Measurements from ENCODE around the gene AREG. TPM values are rescaled to one million over a fixed set of nuclear protein-coding genes. Genes with fewer than 3 reads are reported as not detected.
"Not testable (repeated sequence)": the region's sequence is repeated elsewhere in the genome, so short reads cannot be mapped to it uniquely, and the experiment has no call there.

AREG gene
- total RNA-seq: under 1 TPM; 0.38 to 0.95 TPM

GRCh38 chr4:74444891-74445642, at the start of gene AREG:
TSS of gene AREG (plus strand) at chr4:74445136. CDS start at chr4:74445346, 210 bp downstream.
- peak within 1 kb of the TSS; percentile 81 to 87 for H3K27ac Mint-ChIP-seq
- peak; percentile 95 for ATAC-seq
- H3K4me1 Mint-ChIP-seq (ENCODE audit: low read depth in 2 of 2): peaks cover 4 to 13% of the 10 kb centered on the region in 2 donors
- no peaks in the 10 kb centered on the region for H3K27me3 Mint-ChIP-seq
- H3K36me3 Mint-ChIP-seq: no peaks in the 10 kb centered on the region
- peak; percentile 87 for DNase-seq (ENCODE audit: low spot score)
- H3K4me3 Mint-ChIP-seq: peak within 1 kb of the TSS; percentile 98
- no peaks in the 10 kb centered on the region for H3K9me3 Mint-ChIP-seq

- Mint-ChIP-seq H3K36me3 (no peaks in the 10 kb centered on the region), H3K9me3 (no peaks in the 10 kb centered on the region), H3K27me3 (no peaks in the 10 kb centered on the region), H3K4me1 (ENCODE audit: low read depth in 2 of 2) (peaks cover 7 to 16% of the 10 kb centered on the region in 2 donors), H3K27ac (no peak overlapping the region), H3K4me3 (no peak overlapping the region)
- DNase-seq (ENCODE audit: low spot score): no peak
- ATAC-seq: no peak
Observed at GRCh38 chr4:74395633-74396032, 49.3 kb upstream of the AREG start.

- H3K4me3 Mint-ChIP-seq: peak overlapping the region; percentile 100
- peak overlapping the region; percentile 95 to 97 for H3K27ac Mint-ChIP-seq
- H3K4me1 Mint-ChIP-seq (ENCODE audit: low read depth in 2 of 2): peaks cover 7 to 16% of the 10 kb centered on the region in 2 donors
- H3K36me3 Mint-ChIP-seq: no peaks in the 10 kb centered on the region
- DNase-seq (ENCODE audit: low spot score) (no peak), ATAC-seq (peak; percentile 60 to 79)
- H3K27me3 Mint-ChIP-seq: no peaks in the 10 kb centered on the region
- no peaks in the 10 kb centered on the region for H3K9me3 Mint-ChIP-seq
Observed at GRCh38 chr4:74397748-74398426, 47.0 kb upstream of the AREG start.

GRCh38 chr4:74398894-74399589, 45.9 kb upstream of the AREG start:
- H3K27me3 Mint-ChIP-seq; ATAC-seq; H3K9me3 Mint-ChIP-seq; DNase-seq (ENCODE audit: low spot score); H3K36me3 Mint-ChIP-seq: not testable (repeated sequence)
- Mint-ChIP-seq H3K4me1 (ENCODE audit: low read depth in 2 of 2) (peaks cover 7 to 16% of the 10 kb centered on the region in 2 donors), H3K4me3 (peak overlapping the region; percentile 100), H3K27ac (peak overlapping the region; percentile 95 to 97)

- peaks cover 7 to 12% of the 10 kb centered on the region in 2 donors for H3K4me1 Mint-ChIP-seq (ENCODE audit: low read depth in 2 of 2)
- H3K27ac Mint-ChIP-seq: peak overlapping the region in 1 of 2 donors; percentile 30
- H3K36me3 Mint-ChIP-seq: no peaks in the 10 kb centered on the region
- peaks cover 0 to 7% of the 10 kb centered on the region in 2 donors for H3K27me3 Mint-ChIP-seq
- no peak for ATAC-seq
- H3K4me3 Mint-ChIP-seq: no peak overlapping the region
- H3K9me3 Mint-ChIP-seq: no peaks in the 10 kb centered on the region
- no peak for DNase-seq (ENCODE audit: low spot score)
Observed at GRCh38 chr4:74400395-74400794, 44.5 kb upstream of the AREG start.

GRCh38 chr4:74402692-74403456, 42.1 kb upstream of the AREG start:
- H3K27me3 Mint-ChIP-seq: peaks cover 0 to 7% of the 10 kb centered on the region in 2 donors
- no peaks in the 10 kb centered on the region for H3K36me3 Mint-ChIP-seq
- ATAC-seq (no peak), DNase-seq (ENCODE audit: low spot score) (no peak)
- H3K4me3 Mint-ChIP-seq: no peak overlapping the region
- peaks cover 7 to 8% of the 10 kb centered on the region in 2 donors for H3K4me1 Mint-ChIP-seq (ENCODE audit: low read depth in 2 of 2)
- no peaks in the 10 kb centered on the region for H3K9me3 Mint-ChIP-seq
- no peak overlapping the region for H3K27ac Mint-ChIP-seq

- Mint-ChIP-seq H3K9me3 (no peaks in the 10 kb centered on the region), H3K27me3 (peaks cover 0 to 7% of the 10 kb centered on the region in 2 donors), H3K4me1 (ENCODE audit: low read depth in 2 of 2) (no peaks in the 10 kb centered on the region), H3K36me3 (no peaks in the 10 kb centered on the region), H3K27ac (no peak overlapping the region), H3K4me3 (no peak overlapping the region)
- ATAC-seq (no peak), DNase-seq (ENCODE audit: low spot score) (no peak)
Observed at GRCh38 chr4:74407891-74408290, 37.0 kb upstream of the AREG start.

- Mint-ChIP-seq H3K27ac (no peak overlapping the region), H3K27me3 (peaks cover 0 to 3% of the 10 kb centered on the region in 2 donors), H3K9me3 (no peaks in the 10 kb centered on the region), H3K4me1 (ENCODE audit: low read depth in 2 of 2) (no peaks in the 10 kb centered on the region), H3K36me3 (no peaks in the 10 kb centered on the region), H3K4me3 (no peak overlapping the region)
- ATAC-seq (no peak), DNase-seq (ENCODE audit: low spot score) (no peak)
Observed at GRCh38 chr4:74408639-74409038, 36.3 kb upstream of the AREG start.

- Mint-ChIP-seq H3K4me1 (ENCODE audit: low read depth in 2 of 2) (no peaks in the 10 kb centered on the region), H3K9me3 (no peaks in the 10 kb centered on the region), H3K4me3 (no peak overlapping the region), H3K36me3 (no peaks in the 10 kb centered on the region), H3K27ac (no peak overlapping the region), H3K27me3 (peaks cover 4 to 6% of the 10 kb centered on the region in 2 donors)
- DNase-seq (ENCODE audit: low spot score) (no peak), ATAC-seq (no peak)
Observed at GRCh38 chr4:74410272-74410671, 34.7 kb upstream of the AREG start.

GRCh38 chr4:74412225-74412624, 32.7 kb upstream of the AREG start:
- H3K27me3 Mint-ChIP-seq: peaks cover 4 to 6% of the 10 kb centered on the region in 2 donors
- ATAC-seq (no peak), DNase-seq (ENCODE audit: low spot score) (no peak)
- no peak overlapping the region for H3K4me3 Mint-ChIP-seq
- H3K9me3 Mint-ChIP-seq: no peaks in the 10 kb centered on the region
- H3K36me3 Mint-ChIP-seq: no peaks in the 10 kb centered on the region
- H3K4me1 Mint-ChIP-seq (ENCODE audit: low read depth in 2 of 2): no peaks in the 10 kb centered on the region
- H3K27ac Mint-ChIP-seq: no peak overlapping the region

GRCh38 chr4:74413265-74413664, 31.7 kb upstream of the AREG start:
- Mint-ChIP-seq H3K36me3 (no peaks in the 10 kb centered on the region), H3K9me3 (no peaks in the 10 kb centered on the region), H3K4me3 (no peak overlapping the region), H3K27ac (no peak overlapping the region), H3K27me3 (peaks cover 4 to 9% of the 10 kb centered on the region in 2 donors), H3K4me1 (ENCODE audit: low read depth in 2 of 2) (no peaks in the 10 kb centered on the region)
- no peak for ATAC-seq
- no peak for DNase-seq (ENCODE audit: low spot score)

- no peak overlapping the region for H3K27ac Mint-ChIP-seq
- no peaks in the 10 kb centered on the region for H3K9me3 Mint-ChIP-seq
- DNase-seq (ENCODE audit: low spot score) (no peak), ATAC-seq (no peak)
- H3K36me3 Mint-ChIP-seq: no peaks in the 10 kb centered on the region
- H3K4me3 Mint-ChIP-seq: no peak overlapping the region
- no peaks in the 10 kb centered on the region for H3K4me1 Mint-ChIP-seq (ENCODE audit: low read depth in 2 of 2)
- H3K27me3 Mint-ChIP-seq: peaks cover 6 to 18% of the 10 kb centered on the region in 2 donors
Observed at GRCh38 chr4:74414149-74414809, 30.7 kb upstream of the AREG start.
